Trophoblast cell (in vitro differentiated cells and primary cell): ENCODE measurements around the gene OR8A1. TPM values are rescaled to one million over a fixed set of nuclear protein-coding genes. Genes with fewer than 3 reads are reported as not detected.

ENCODE experiments used
- DNase-seq, 2 donors: peaks; one replicate each; pipeline ENCODE4 v3.0.0-alpha.2; 2016
- H2AFZ ChIP-seq: 2 replicates; pipeline ENCODE4 v1.6.1; 2013; ENCODE audit warnings: low read length, moderate library complexity, mild to moderate bottlenecking; ENCODE audit not compliant: insufficient read depth, poor library complexity
- H2AK5ac ChIP-seq: 2 replicates; pipeline ENCODE4 v1.6.1; 2013; ENCODE audit warnings: mild to moderate bottlenecking, low read length
- H2BK120ac ChIP-seq: 2 replicates; pipeline ENCODE4 v1.6.1; 2013; ENCODE audit warnings: low read length, mild to moderate bottlenecking, moderate library complexity; ENCODE audit not compliant: insufficient read depth, poor library complexity
- H2BK12ac ChIP-seq: 2 replicates; pipeline ENCODE4 v1.6.1; 2013; ENCODE audit warnings: mild to moderate bottlenecking, low read length, moderate library complexity
- H2BK5ac ChIP-seq: 2 replicates; pipeline ENCODE4 v1.6.1; 2013; ENCODE audit warnings: low read length, low read depth, moderate library complexity, mild to moderate bottlenecking; ENCODE audit not compliant: poor library complexity
- H3K14ac ChIP-seq: 2 replicates; pipeline ENCODE4 v1.6.1; 2013; ENCODE audit warnings: mild to moderate bottlenecking, low read length
- H3K18ac ChIP-seq: 2 replicates; pipeline ENCODE4 v1.6.1; 2013; ENCODE audit warnings: mild to moderate bottlenecking, low read length
- H3K23ac ChIP-seq: 2 replicates; pipeline ENCODE4 v1.6.1; 2013; ENCODE audit warnings: low read length
- H3K27ac ChIP-seq: 2 replicates; pipeline ENCODE4 v1.5.1; 2013; ENCODE audit warnings: low read depth, mild to moderate bottlenecking, inconsistent platforms, low read length, moderate library complexity
- H3K27me3 ChIP-seq: 2 replicates; pipeline ENCODE4 v1.6.1; 2013; ENCODE audit warnings: inconsistent platforms, mild to moderate bottlenecking, low read length, moderate library complexity; ENCODE audit not compliant: insufficient read depth
- H3K36me3 ChIP-seq, 2 experiments: 1 replicate in 1 of 2; 2 replicates in 1 of 2; pipeline ENCODE4 v1.6.1; 2013; ENCODE audit warnings: low read length in 2 of 2, mild to moderate bottlenecking in 2 of 2, moderate library complexity in 1 of 2; ENCODE audit not compliant: insufficient read depth in 2 of 2, control insufficient read depth in 1 of 2
- H3K4ac ChIP-seq: 2 replicates; pipeline ENCODE4 v1.6.1; 2013; ENCODE audit warnings: low read depth, mild to moderate bottlenecking, low read length, moderate library complexity
- H3K4me1 ChIP-seq, 2 experiments: 1 replicate in 1 of 2; 2 replicates in 1 of 2; pipeline ENCODE4 v1.6.1; 2013; ENCODE audit warnings: low read length in 2 of 2, mild to moderate bottlenecking in 2 of 2, moderate library complexity in 1 of 2; ENCODE audit not compliant: insufficient read depth in 2 of 2, control insufficient read depth in 1 of 2
- H3K4me2 ChIP-seq: 2 replicates; pipeline ENCODE4 v1.6.1; 2013; ENCODE audit warnings: inconsistent platforms, mild to moderate bottlenecking, low read length, moderate library complexity
- H3K4me3 ChIP-seq: 2 replicates; pipeline ENCODE4 v1.5.1; 2013; ENCODE audit warnings: mild to moderate bottlenecking, low read depth, low read length, inconsistent platforms
- H3K79me1 ChIP-seq: one replicate; pipeline ENCODE4 v1.6.1; 2013; ENCODE audit warnings: low read length
- H3K79me2 ChIP-seq: 2 replicates; pipeline ENCODE4 v1.6.1; 2013; ENCODE audit warnings: low read length, mild to moderate bottlenecking; ENCODE audit not compliant: control insufficient read depth, insufficient read depth, poor library complexity
- H3K9ac ChIP-seq: 2 replicates; pipeline ENCODE4 v1.6.1; 2013; ENCODE audit warnings: mild to moderate bottlenecking, low read length
- H3K9me3 ChIP-seq: 2 replicates; pipeline ENCODE4 v1.6.1; 2013; ENCODE audit warnings: low read depth, mild to moderate bottlenecking, control low read depth, inconsistent platforms, low read length; ENCODE audit not compliant: insufficient read depth
- H4K12ac ChIP-seq: 2 replicates; pipeline ENCODE4 v1.6.1; 2013; ENCODE audit warnings: low read depth, mild to moderate bottlenecking, low read length, moderate library complexity
- H4K8ac ChIP-seq: 2 replicates; pipeline ENCODE4 v1.6.1; 2013; ENCODE audit warnings: low read depth, mild to moderate bottlenecking, low read length, moderate library complexity
- H4K91ac ChIP-seq: one replicate; pipeline ENCODE4 v1.6.1; 2013; ENCODE audit warnings: low read depth, mild to moderate bottlenecking, low read length, moderate library complexity
- WGBS: extraction: QIAGEN DNeasy Blood & Tissue Kit; methylation state at CpG from one replicate; pipeline ENCODE4 v1.1.7; 2013; ENCODE audit warnings: missing lambda C conversion rate; ENCODE audit not compliant: insufficient read length, insufficient coverage; ENCODE audit errors: extremely low coverage; 5-methylcytosine and 5-hydroxymethylcytosine counted together
- polyA plus RNA-seq: library from polyadenylated mRNA; stranded (reverse); fragments of 200-250 nt; gene quantifications from 2 replicates; pipeline ENCODE4 v1.2.3, GENCODE V29; 2013

OR8A1 gene
- polyA plus RNA-seq = not detected in 2 replicates

DNA sequence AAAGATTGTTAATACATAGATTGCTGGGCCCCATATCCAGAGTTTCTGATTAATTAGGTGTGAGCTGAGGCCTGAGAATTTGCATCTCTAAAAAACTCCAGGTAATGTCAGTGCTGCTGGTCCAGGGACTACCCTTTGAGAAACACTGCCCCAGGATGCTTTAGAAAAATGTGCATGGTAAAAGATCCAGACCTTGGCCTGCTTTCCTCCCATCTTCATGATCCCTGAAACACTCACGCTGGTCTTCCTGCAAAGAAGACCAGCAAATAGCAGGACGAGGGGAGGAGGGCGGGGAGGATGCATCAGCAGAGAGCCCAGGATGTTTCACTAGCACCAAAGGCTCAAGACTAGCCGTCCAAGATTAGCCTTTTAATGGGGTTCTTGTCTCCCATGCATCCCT is at the start of gene OR8A1:
Gene OR8A1, plus strand, starts transcription at position 301 of the 400 bp plus-strand sequence. CDS start 123 bp downstream, outside the sequence.
- Histone ChIP-seq H2BK120ac (no peak within 1 kb of the TSS), H3K79me2 (no peaks in the 10 kb centered on the region), H3K14ac (no peak within 1 kb of the TSS), H4K8ac (no peak within 1 kb of the TSS), H3K9ac (no peak within 1 kb of the TSS), H2AK5ac (no peak within 1 kb of the TSS), H2AFZ (no peak within 1 kb of the TSS), H3K4ac (no peak within 1 kb of the TSS), H2BK5ac (no peak within 1 kb of the TSS), H4K12ac (no peak within 1 kb of the TSS), H3K4me1 (no peaks in the 10 kb centered on the region), H3K36me3 (no peaks in the 10 kb centered on the region), H3K27me3 (no peaks in the 10 kb centered on the region), H3K9me3 (no peaks in the 10 kb centered on the region), H3K23ac (no peak within 1 kb of the TSS), H4K91ac (no peak within 1 kb of the TSS), H3K79me1 (no peaks in the 10 kb centered on the region), H3K4me3 (no peak within 1 kb of the TSS), H3K4me2 (no peak within 1 kb of the TSS), H3K18ac (no peak within 1 kb of the TSS), H3K27ac (no peak within 1 kb of the TSS), H2BK12ac (no peak within 1 kb of the TSS)
- WGBS = no CpG with 5 or more reads among the region's 4 CpGs
- DNase-seq = no peak

GRCh38 chr11:124520550-124520854 is 49.3 kb upstream of the OR8A1 start:
- Histone ChIP-seq H3K4ac (no peak overlapping the region), H4K91ac (no peak overlapping the region), H3K23ac (no peak overlapping the region), H2AK5ac (no peak overlapping the region), H4K12ac (no peak overlapping the region), H2AFZ (no peak overlapping the region), H3K9ac (no peak overlapping the region), H2BK12ac (no peak overlapping the region), H3K27me3 (no peaks in the 10 kb centered on the region), H3K4me1 (no peaks in the 10 kb centered on the region), H3K79me2 (no peaks in the 10 kb centered on the region), H3K79me1 (no peaks in the 10 kb centered on the region), H3K14ac (no peak overlapping the region), H2BK5ac (no peak overlapping the region), H2BK120ac (no peak overlapping the region), H3K4me3 (no peak overlapping the region), H3K27ac (no peak overlapping the region), H3K36me3 (no peaks in the 10 kb centered on the region), H4K8ac (no peak overlapping the region), H3K4me2 (no peak overlapping the region), H3K9me3 (no peaks in the 10 kb centered on the region), H3K18ac (no peak overlapping the region)
- DNase-seq = no peak
- WGBS = no CpG with 5 or more reads among the region's 1 CpG

DNA sequence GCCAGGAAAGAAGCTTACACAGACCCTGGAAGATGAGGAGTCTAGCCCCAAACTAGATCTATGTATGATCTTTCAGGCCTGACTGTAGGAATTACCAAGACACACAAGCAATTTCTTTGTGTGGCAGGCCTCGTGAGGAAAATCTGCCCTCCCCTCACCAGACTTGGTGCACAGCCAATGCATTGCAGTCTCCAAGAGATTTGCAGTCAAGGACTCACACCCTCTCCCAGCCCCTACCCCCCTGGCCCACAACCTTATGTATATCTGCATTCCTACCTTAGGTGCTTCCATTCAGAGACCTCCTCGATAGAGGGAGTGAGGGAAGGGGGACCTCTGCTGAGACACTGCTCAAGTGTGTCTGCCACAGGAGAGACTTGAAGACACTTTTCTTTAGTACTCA is 36.2 kb upstream of the OR8A1 start:
- no peak overlapping the region for H4K12ac ChIP-seq
- H3K79me1 ChIP-seq = no peaks in the 10 kb centered on the region
- no peak overlapping the region for H4K91ac ChIP-seq
- no peaks in the 10 kb centered on the region for H3K9me3 ChIP-seq
- H3K14ac ChIP-seq = no peak overlapping the region
- H3K9ac ChIP-seq = no peak overlapping the region
- H3K27ac ChIP-seq = no peak overlapping the region
- H3K4me2 ChIP-seq = no peak overlapping the region
- no peak overlapping the region for H3K4me3 ChIP-seq
- H2AK5ac ChIP-seq = no peak overlapping the region
- H2BK120ac ChIP-seq = no peak overlapping the region
- H3K4me1 ChIP-seq = peaks cover 2% of the 10 kb centered on the region in 2 experiments
- no peak overlapping the region for H2BK5ac ChIP-seq
- no CpG with 5 or more reads among the region's 2 CpGs for WGBS
- H4K8ac ChIP-seq = no peak overlapping the region
- H3K4ac ChIP-seq = no peak overlapping the region
- H3K27me3 ChIP-seq = no peaks in the 10 kb centered on the region
- H2AFZ ChIP-seq = no peak overlapping the region
- H2BK12ac ChIP-seq = no peak overlapping the region
- no peak overlapping the region for H3K23ac ChIP-seq
- no peaks in the 10 kb centered on the region for H3K36me3 ChIP-seq
- H3K79me2 ChIP-seq = no peaks in the 10 kb centered on the region
- no peak overlapping the region for H3K18ac ChIP-seq
- no peak for DNase-seq

- no peak overlapping the region for H3K14ac ChIP-seq
- H3K27ac ChIP-seq = no peak overlapping the region
- H3K4ac ChIP-seq = no peak overlapping the region
- H3K79me2 ChIP-seq = no peaks in the 10 kb centered on the region
- H3K23ac ChIP-seq = no peak overlapping the region
- no peak overlapping the region for H2BK120ac ChIP-seq
- no CpG with 5 or more reads among the region's 2 CpGs for WGBS
- H3K4me2 ChIP-seq = no peak overlapping the region
- H4K91ac ChIP-seq = no peak overlapping the region
- H3K79me1 ChIP-seq = no peaks in the 10 kb centered on the region
- H3K4me3 ChIP-seq = no peak overlapping the region
- H2BK5ac ChIP-seq = no peak overlapping the region
- no peak overlapping the region for H2AFZ ChIP-seq
- no peak overlapping the region for H2BK12ac ChIP-seq
- DNase-seq = no peak
- H3K18ac ChIP-seq = no peak overlapping the region
- peak overlapping the region; percentile 45 for H3K9ac ChIP-seq
- H3K9me3 ChIP-seq = no peaks in the 10 kb centered on the region
- no peaks in the 10 kb centered on the region for H3K36me3 ChIP-seq
- no peak overlapping the region for H4K8ac ChIP-seq
- peaks cover 2% of the 10 kb centered on the region in 2 experiments for H3K4me1 ChIP-seq
- no peak overlapping the region for H4K12ac ChIP-seq
- H3K27me3 ChIP-seq = no peaks in the 10 kb centered on the region
- no peak overlapping the region for H2AK5ac ChIP-seq
These were observed 35.7 kb upstream of the OR8A1 start for GRCh38 chr11:124534051-124534450.
